Fibroblast of lung (primary cell): ENCODE data around the gene AOAH. TPM values are rescaled to one million over a fixed set of nuclear protein-coding genes. Genes with fewer than 3 reads are reported as not detected.

Source experiments
- DNase-seq, 2 donors: peaks; one replicate each; pipeline versions ENCODE4 v3.0.0 to v3.0.0-alpha.2; 2010; ENCODE audit warnings: low read depth in 2 of 2
- H2AFZ ChIP-seq: 2 replicates; pipeline ENCODE4 v1.5.1; 2012; ENCODE audit warnings: low read length, control low read depth, inconsistent platforms
- H3K27ac ChIP-seq: 2 replicates; pipeline ENCODE4 v1.5.1; 2011; ENCODE audit warnings: low read length, control low read depth; ENCODE audit not compliant: insufficient read depth
- H3K27me3 ChIP-seq: 2 replicates; pipeline ENCODE4 v1.5.1; 2011; ENCODE audit warnings: mild to moderate bottlenecking, low read length; ENCODE audit not compliant: control insufficient read depth, insufficient read depth
- H3K36me3 ChIP-seq: 2 replicates; pipeline ENCODE4 v1.5.1; 2011; ENCODE audit warnings: low read length; ENCODE audit not compliant: control insufficient read depth, insufficient read depth
- H3K4me1 ChIP-seq: 2 replicates; pipeline ENCODE4 v1.5.1; 2011; ENCODE audit warnings: low read length; ENCODE audit not compliant: control insufficient read depth, insufficient read depth; ENCODE audit errors: extremely low read depth
- H3K4me2 ChIP-seq: 2 replicates; pipeline ENCODE4 v1.5.1; 2011; ENCODE audit warnings: low read length, control low read depth; ENCODE audit not compliant: insufficient read depth; ENCODE audit errors: extremely low read depth
- H3K4me3 ChIP-seq, 4 experiments: fragments of 200-600 bp in 1 of 4; sonication (generic) in 1 of 4; replicated peaks in 1 of 4; 2 replicates each; pipeline ENCODE4 v1.5.1; 2011 to 2016; ENCODE audit warnings: low read length in 4 of 4, low read depth in 3 of 4, mild to moderate bottlenecking in 3 of 4, control low read depth in 2 of 4, inconsistent platforms in 1 of 4, mixed read lengths in 1 of 4; ENCODE audit not compliant: insufficient read depth in 1 of 4; ENCODE audit errors: control extremely low read depth in 1 of 4
- H3K79me2 ChIP-seq: 2 replicates; pipeline ENCODE4 v1.5.1; 2012; ENCODE audit warnings: mild to moderate bottlenecking, low read length, inconsistent platforms; ENCODE audit not compliant: control insufficient read depth, insufficient read depth
- H3K9ac ChIP-seq: 2 replicates; pipeline ENCODE4 v1.5.1; 2011; ENCODE audit warnings: mild to moderate bottlenecking, low read length, control low read depth; ENCODE audit not compliant: insufficient read depth
- H3K9me3 ChIP-seq: 2 replicates; pipeline ENCODE4 v1.5.1; 2012; ENCODE audit warnings: low read depth, low read length; ENCODE audit not compliant: control insufficient read depth, insufficient read depth
- H4K20me1 ChIP-seq: 2 replicates; pipeline ENCODE4 v1.5.1; 2011; ENCODE audit warnings: low read length; ENCODE audit not compliant: control insufficient read depth, insufficient read depth; ENCODE audit errors: extremely low read depth
- CTCF ChIP-seq, 2 donors: IDR thresholded peaks in 1 of 2; conservative IDR thresholded peaks in 1 of 2; 1 replicate in 1 of 2; 2 replicates in 1 of 2; pipeline ENCODE4 v1.5.1; 2011 to 2012; ENCODE audit warnings: low read length in 2 of 2, control low read depth in 1 of 2, inconsistent platforms in 1 of 2, low read depth in 1 of 2, mild to moderate bottlenecking in 1 of 2
- EZH2 ChIP-seq: IDR thresholded peaks from 2 replicates; pipeline ENCODE4 v1.5.1; 2012; ENCODE audit warnings: low read length, control low read depth, mild to moderate bottlenecking; ENCODE audit errors: missing control alignments
- polyA plus RNA-seq, 2 donors: library from polyadenylated mRNA; depleted of rRNA in 1 of 2; stranded (reverse) in 1 of 2; unstranded in 1 of 2; fragments of >200 nt; gene quantifications; 2 replicates each; pipeline ENCODE4 v1.2.1, GENCODE V29; 2011 to 2012; ENCODE audit warnings: missing spikeins in 1 of 2
- total RNA-seq: library from RNA; depleted of rRNA; stranded (reverse); fragments of >200 nt; gene quantifications from 2 replicates; pipeline ENCODE4 v1.2.1, GENCODE V29; 2014

Gene AOAH
- total and polyA plus RNA-seq, 2 donors (not counting 1 experiment from before 2014, with no cell fraction given), result not detected

DNA sequence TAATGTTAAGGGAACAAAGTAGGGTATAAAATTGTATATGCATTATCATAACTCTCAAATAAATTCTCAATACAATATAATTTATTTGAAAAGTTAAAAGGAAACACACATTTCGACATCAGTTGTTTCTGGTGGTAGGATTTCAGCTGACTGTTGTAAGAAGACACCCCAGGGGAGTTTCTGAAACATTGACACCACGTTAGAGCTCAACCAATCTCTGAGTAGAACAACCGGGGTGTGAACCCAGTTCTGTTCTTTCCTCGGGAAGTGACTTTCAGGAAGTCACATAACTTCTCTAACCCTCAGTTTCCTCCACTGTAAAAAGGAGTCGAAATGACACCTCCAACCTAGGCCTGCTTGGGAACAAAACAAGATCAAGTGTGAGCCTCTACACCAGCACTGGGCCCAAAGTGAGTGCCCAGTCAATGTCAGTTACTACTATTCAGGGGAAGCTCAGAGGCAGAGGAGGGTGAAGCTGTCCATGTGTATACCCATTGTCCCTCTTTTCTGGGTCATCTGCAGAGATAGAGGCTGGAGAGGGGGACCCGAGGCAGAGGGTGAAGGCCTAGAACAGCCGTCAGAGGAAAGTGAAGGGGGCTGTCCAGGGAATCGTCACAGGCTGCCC lies 67.1 kb downstream of the AOAH start:
- Histone ChIP-seq H3K9ac (no peak overlapping the region), H4K20me1 (no peaks in the 10 kb centered on the region), H3K27ac (no peak overlapping the region), H3K79me2 (no peaks in the 10 kb centered on the region), H2AFZ (no peak overlapping the region), H3K4me3 (no peak overlapping the region), H3K36me3 (no peaks in the 10 kb centered on the region), H3K4me2 (no peak overlapping the region), H3K27me3 (no peaks in the 10 kb centered on the region), H3K9me3 (no peaks in the 10 kb centered on the region), H3K4me1 (no peaks in the 10 kb centered on the region)
- no peak for DNase-seq
- TF ChIP-seq CTCF (conservative IDR thresholded peaks at IDR 0.05 in 1 of 2, IDR thresholded peaks at IDR 0.05 in 1 of 2; ENCODE audit: low read depth in 1 of 2, low read length in 2 of 2) (no peak), EZH2 (no peak)

- Histone ChIP-seq H3K4me3 (no peak overlapping the region), H3K9ac (no peak overlapping the region), H2AFZ (no peak overlapping the region), H3K4me1 (no peaks in the 10 kb centered on the region), H3K27me3 (no peaks in the 10 kb centered on the region), H3K36me3 (no peaks in the 10 kb centered on the region), H3K79me2 (no peaks in the 10 kb centered on the region), H3K27ac (no peak overlapping the region), H3K9me3 (no peaks in the 10 kb centered on the region), H4K20me1 (no peaks in the 10 kb centered on the region), H3K4me2 (no peak overlapping the region)
- TF ChIP-seq EZH2 (no peak), CTCF (conservative IDR thresholded peaks at IDR 0.05 in 1 of 2, IDR thresholded peaks at IDR 0.05 in 1 of 2; ENCODE audit: low read depth in 1 of 2, low read length in 2 of 2) (no peak)
- DNase-seq, result no peak
Measured at GRCh38 chr7:36654436-36654835, 69.9 kb downstream of the AOAH start.

- H3K27ac ChIP-seq, result no peak overlapping the region
- no peaks in the 10 kb centered on the region for H3K36me3 ChIP-seq
- no peaks in the 10 kb centered on the region for H3K79me2 ChIP-seq
- DNase-seq, result no peak
- no peaks in the 10 kb centered on the region for H3K4me1 ChIP-seq
- no peak for TF ChIP-seq CTCF (conservative IDR thresholded peaks at IDR 0.05 in 1 of 2, IDR thresholded peaks at IDR 0.05 in 1 of 2; ENCODE audit: low read depth in 1 of 2, low read length in 2 of 2)
- TF ChIP-seq EZH2, result no peak
- H2AFZ ChIP-seq, result no peak overlapping the region
- H4K20me1 ChIP-seq, result no peaks in the 10 kb centered on the region
- no peak overlapping the region for H3K4me2 ChIP-seq
- H3K9me3 ChIP-seq, result no peaks in the 10 kb centered on the region
- H3K27me3 ChIP-seq, result no peaks in the 10 kb centered on the region
- H3K4me3 ChIP-seq, result no peak overlapping the region
- H3K9ac ChIP-seq, result no peak overlapping the region
Measured at GRCh38 chr7:36653663-36654355, 70.5 kb downstream of the AOAH start.
